Heart left ventricle (tissue), 16 donors: Measurements from ENCODE around the gene DYNC2LI1. TPM values are rescaled to one million over a fixed set of nuclear protein-coding genes. Genes with fewer than 3 reads are reported as not detected.

ENCODE experiments used
- ATAC-seq, 4 donors: fragments of 200-7000 bp; cut with Tn5 transposase; one replicate each; pipeline ENCODE4 v1.9.1; 2020 to 2022; ENCODE audit warnings: moderate library complexity in 4 of 4, mild to moderate bottlenecking in 3 of 4, moderate number of reproducible peaks in 1 of 4
- DNase-seq, 5 donors: peaks; one replicate each; pipeline ENCODE4 v3.0.0-alpha.2; 2020
- H3K27ac ChIP-seq, 12 donors: fragments of 200-600 bp; sonication (generic) in 4 of 12; one replicate each; pipeline versions ENCODE4 v1.5.0 to v1.8.0; 2016 to 2022; ENCODE audit warnings: mild to moderate bottlenecking in 2 of 12
- H3K27me3 ChIP-seq, 9 donors: fragments of 200-600 bp; sonication (generic) in 2 of 9; one replicate each; pipeline versions ENCODE4 v1.5.1 to v1.8.0; 2016 to 2022; ENCODE audit warnings: mild to moderate bottlenecking in 3 of 9
- H3K36me3 ChIP-seq, 9 donors: fragments of 200-600 bp; sonication (generic) in 2 of 9; one replicate each; pipeline versions ENCODE4 v1.5.0 to v1.8.0; 2018 to 2022; ENCODE audit warnings: mild to moderate bottlenecking in 2 of 9
- H3K4me1 ChIP-seq, 12 donors: fragments of 200-600 bp; sonication (generic) in 4 of 12; one replicate each; pipeline versions ENCODE4 v1.5.0 to v1.8.0; 2016 to 2022; ENCODE audit warnings: mild to moderate bottlenecking in 3 of 12
- H3K4me3 ChIP-seq, 12 donors: fragments of 200-600 bp; sonication (generic) in 4 of 12; one replicate each; pipeline versions ENCODE4 v1.5.0 to v1.8.0; 2017 to 2022; ENCODE audit warnings: mild to moderate bottlenecking in 9 of 12, moderate library complexity in 4 of 12
- H3K9me3 ChIP-seq, 12 donors: fragments of 200-600 bp; sonication (generic) in 4 of 12; one replicate each; pipeline versions ENCODE4 v1.5.0 to v1.8.0; 2016 to 2022; ENCODE audit warnings: mild to moderate bottlenecking in 1 of 12
- CTCF ChIP-seq, 12 donors: fragments of 200-600 bp; sonication (generic) in 4 of 12; IDR thresholded peaks; one replicate each; pipeline versions ENCODE4 v1.5.0 to v1.8.0; 2018 to 2022; ENCODE audit warnings: antibody characterized with exemption in 12 of 12, mild to moderate bottlenecking in 5 of 12
- POLR2A ChIP-seq, 2 donors: fragments of 450-650 bp; IDR thresholded peaks; one replicate each; pipeline ENCODE4 v1.6.1; 2017; ENCODE audit warnings: antibody characterized with exemption in 2 of 2, mild to moderate bottlenecking in 2 of 2, moderate library complexity in 2 of 2
- WGBS, 4 donors: extraction: QIAGEN DNeasy Blood & Tissue Kit in 2 of 4; methylation state at CpG; one replicate each; pipeline versions ENCODE4 v1.1.5 to v1.1.7; 2013 to 2018; 5-methylcytosine and 5-hydroxymethylcytosine counted together
- intact Hi-C, 10 donors: fragments of 100-400 bp; cut with DNase I; formaldehyde crosslinking; loops; one replicate each; pipeline versions ENCODE4 v1.11.1 to v1.14.2; 2022
- polyA plus RNA-seq, 2 donors: library from polyadenylated mRNA; stranded (reverse); fragments of 200-250 nt; gene quantifications; one replicate each; pipeline ENCODE4 v1.2.3, GENCODE V29; 2013
- total RNA-seq, 9 donors: library from RNA; depleted of rRNA in 2 of 9; stranded (reverse); fragments of >200 nt in 2 of 9; fragmentation: NEBNext Ultra II Directional in 3 of 9; extraction: Animal tissue kit (Norgen Biotek cat#: 25700) in 3 of 9; gene quantifications; one replicate each; pipeline versions ENCODE4 v1.1.0 to v1.2.4, GENCODE V29; 2016 to 2023
- donor health status: ischemic (EF 13 %, LVEDD 7.1; RV severe dilation, severe dysfunction).
- donor health status: healthy with polysubstance abuse.
- donor health status: DM: no; HTN: yes; CAD: no.
- donor health status: DM: no; HTN: no; CAD: no.
- donor health status: ischemic (EF 25% LVEDD 6.9; RV normal size, moderate dysfunction).
- donor health status: ischemic (EF 25% LVEDD 5.7; RV mildly dilated, moderate dysfunction).
- donor health status: healthy.
- donor health status: DM: yes; HTN: yes; CAD: no.
- donor health status: ischemic (EF 35%, LVEDD 5.7; RV mildly dilated, moderate dysfunction).
- donor health status: nonischemic (EF 11% LVEDD 7.7; RV severe dilation, severe dysfunction).
- donor health status: DM: yes; HTN: yes; CAD: no.
- donor health status: PGD.
- donor health status: ischemic (EF 29% LVEDD 5.4; RV normal size, mild dysfunction).
- donor health status: nonischemic (EF 23%, LVEDD 6.1; RV moderate dilation, normal function).

The DYNC2LI1 gene
- total and polyA plus RNA-seq, 11 donors, result 4.8 to 17.8 (median 9.6) TPM

- Histone ChIP-seq H3K36me3 (peaks cover 0 to 35% (median 0%) of the 10 kb centered on the region in 9 donors), H3K27ac (peak overlapping the region in 3 of 12 donors; percentile 31 to 63 (median 41)), H3K9me3 (no peaks in the 10 kb centered on the region), H3K27me3 (no peaks in the 10 kb centered on the region), H3K4me3 (no peak overlapping the region), H3K4me1 (peaks cover 0 to 18% (median 0%) of the 10 kb centered on the region in 12 donors)
- DNase-seq, result no peak
- no peak for ATAC-seq
- 56 to 79% (median 69%) methylated on average over 3 of the region's 3 CpGs for WGBS, 4 donors
- no peak for TF ChIP-seq CTCF (IDR thresholded peaks at IDR 0.05)
- no peak for TF ChIP-seq POLR2A (IDR thresholded peaks at IDR 0.05)
- intact Hi-C loops, result no loop called here
Measured at GRCh38 chr2:43745457-43745856, 28.4 kb upstream of the DYNC2LI1 start.

GRCh38 chr2:43748333-43748732 lies 25.5 kb upstream of the DYNC2LI1 start:
- Histone ChIP-seq H3K36me3 (peaks cover 0 to 12% (median 0%) of the 10 kb centered on the region in 9 donors), H3K4me3 (no peak overlapping the region), H3K4me1 (peaks cover 0 to 23% (median 0%) of the 10 kb centered on the region in 12 donors), H3K27ac (no peak overlapping the region), H3K27me3 (no peaks in the 10 kb centered on the region), H3K9me3 (no peaks in the 10 kb centered on the region)
- WGBS, 4 donors, result 53 to 73% (median 67%) methylated on average over 5 of the region's 5 CpGs
- ATAC-seq, result no peak
- no peak for TF ChIP-seq CTCF (IDR thresholded peaks at IDR 0.05)
- no peak for TF ChIP-seq POLR2A (IDR thresholded peaks at IDR 0.05)
- intact Hi-C loops, result no loop called here
- no peak for DNase-seq

GRCh38 chr2:43749583-43749982 lies 24.3 kb upstream of the DYNC2LI1 start:
- 55 to 74% (median 64%) methylated on average over 3 of the region's 3 CpGs for WGBS, 4 donors
- no peaks in the 10 kb centered on the region for H3K9me3 ChIP-seq
- H3K4me3 ChIP-seq, result no peak overlapping the region
- peaks cover 0 to 6% (median 0%) of the 10 kb centered on the region in 9 donors for H3K36me3 ChIP-seq
- ATAC-seq, result no peak
- TF ChIP-seq POLR2A (IDR thresholded peaks at IDR 0.05), result no peak
- no peak for TF ChIP-seq CTCF (IDR thresholded peaks at IDR 0.05)
- H3K4me1 ChIP-seq, result peaks cover 0 to 23% (median 0%) of the 10 kb centered on the region in 12 donors
- intact Hi-C loops, result no loop called here
- no peaks in the 10 kb centered on the region for H3K27me3 ChIP-seq
- H3K27ac ChIP-seq, result no peak overlapping the region
- DNase-seq, result no peak

- TF ChIP-seq POLR2A (IDR thresholded peaks at IDR 0.05) (no peak), CTCF (IDR thresholded peaks at IDR 0.05) (no peak)
- intact Hi-C loops, result no loop called here
- no peak for ATAC-seq
- peaks cover 0 to 6% (median 0%) of the 10 kb centered on the region in 9 donors for H3K36me3 ChIP-seq
- H3K27me3 ChIP-seq, result no peaks in the 10 kb centered on the region
- H3K4me1 ChIP-seq, result peaks cover 0 to 16% (median 0%) of the 10 kb centered on the region in 12 donors
- WGBS, 4 donors, result 79 to 87% (median 83%) methylated on average over 5 of the region's 5 CpGs
- H3K27ac ChIP-seq, result no peak overlapping the region
- no peak for DNase-seq
- H3K9me3 ChIP-seq, result no peaks in the 10 kb centered on the region
- no peak overlapping the region for H3K4me3 ChIP-seq
Measured at GRCh38 chr2:43751476-43751990, 22.3 kb upstream of the DYNC2LI1 start.
